Left forelimb (tissue), 1 donor: ENCODE measurements around the gene SIPA1L3.

Experiments
- DNase-seq: peaks from one replicate; pipeline ENCODE4 v3.0.0-alpha.2; 2018; ENCODE audit warnings: low spot score

SIPA1L3 gene

GRCh38 chr19:38001158-38001781 is 94.3 kb downstream of the SIPA1L3 start:
- DNase-seq, result no peak

GRCh38 chr19:38003438-38004185 is 96.6 kb downstream of the SIPA1L3 start:
- DNase-seq, result peak; percentile 83

- DNase-seq, result no peak
These were observed 97.1 kb downstream of the SIPA1L3 start for GRCh38 chr19:38004186-38004520.

- DNase-seq, result peak; percentile 83
These were observed 97.7 kb downstream of the SIPA1L3 start for GRCh38 chr19:38004521-38005223.

- DNase-seq, result no peak
These were observed 98.2 kb downstream of the SIPA1L3 start for GRCh38 chr19:38005224-38005614.

- no peak for DNase-seq
These were observed 99.5 kb downstream of the SIPA1L3 start for GRCh38 chr19:38006361-38007045.

- no peak for DNase-seq
These were observed 102.7 kb downstream of the SIPA1L3 start for GRCh38 chr19:38009650-38010242.

GRCh38 chr19:38011426-38011825 is 104.4 kb downstream of the SIPA1L3 start:
- DNase-seq, result no peak

- no peak for DNase-seq
These were observed 105.3 kb downstream of the SIPA1L3 start for GRCh38 chr19:38012290-38012689.

GRCh38 chr19:38012944-38013343 is 105.9 kb downstream of the SIPA1L3 start:
- DNase-seq, result no peak

GRCh38 chr19:38013913-38014580 is 107.0 kb downstream of the SIPA1L3 start:
- no peak for DNase-seq

GRCh38 chr19:38015216-38015615 is 108.2 kb downstream of the SIPA1L3 start:
- no peak for DNase-seq

- no peak for DNase-seq
These were observed 108.8 kb downstream of the SIPA1L3 start for GRCh38 chr19:38015761-38016160.

- no peak for DNase-seq
These were observed 110.6 kb downstream of the SIPA1L3 start for GRCh38 chr19:38017401-38018151.

GRCh38 chr19:38018694-38019395 is 111.8 kb downstream of the SIPA1L3 start:
- no peak for DNase-seq

- no peak for DNase-seq
These were observed 112.4 kb downstream of the SIPA1L3 start for GRCh38 chr19:38019396-38019724.

GRCh38 chr19:38020311-38020710 is 113.3 kb downstream of the SIPA1L3 start:
- DNase-seq, result no peak

GRCh38 chr19:38021352-38021751 is 114.3 kb downstream of the SIPA1L3 start:
- DNase-seq, result no peak

GRCh38 chr19:38022791-38023670 is 116.0 kb downstream of the SIPA1L3 start:
- DNase-seq, result no peak
